OCI-LY7 (cell line): ENCODE results near the gene SLC39A7. TPM values are rescaled to one million over a fixed set of nuclear protein-coding genes. Genes with fewer than 3 reads are reported as not detected.

Source experiments
- BruUV-seq: library from RNA; stranded (reverse); fragments of 400-500 nt; replicated peaks from 2 replicates; lab custom pipeline; 2021; lab: Mats Ljungman, UMichigan
- CTCF ChIA-PET: fragments of 300-600 bp; sonication (Branson Sonifier 250); formaldehyde crosslinking; loops from one replicate; lab custom pipeline; 2022; ENCODE audit warnings: antibody characterized with exemption; ENCODE audit not compliant: unreplicated experiment; lab: Charles Lee
- POLR2A ChIA-PET: fragments of 300-600 bp; sonication (Branson Sonifier 250); formaldehyde crosslinking; loops from one replicate; lab custom pipeline; 2022; ENCODE audit warnings: antibody characterized with exemption; lab: Charles Lee
- DNase-seq: peaks from one replicate; pipeline ENCODE4 v3.0.0-alpha.2; 2015; ENCODE audit warnings: low spot score
- H2AFZ ChIP-seq: fragments of 200-600 bp; sonication (generic), shearing (Covaris generic); 2 replicates; pipeline ENCODE4 v1.6.1; 2014; ENCODE audit warnings: mild to moderate bottlenecking, antibody characterized with exemption, low read length, moderate library complexity
- H3K27ac ChIP-seq: fragments of 200-600 bp; sonication (generic); 2 replicates; pipeline ENCODE4 v1.5.1; 2014; ENCODE audit warnings: mixed run types, low read depth, mild to moderate bottlenecking, moderate library complexity, low read length, inconsistent platforms; ENCODE audit not compliant: poor library complexity, severe bottlenecking
- H3K36me3 ChIP-seq: fragments of 200-600 bp; sonication (generic); 2 replicates; pipeline ENCODE4 v1.6.1; 2014; ENCODE audit warnings: mild to moderate bottlenecking, antibody characterized with exemption, low read length, moderate library complexity, mixed read lengths; ENCODE audit not compliant: insufficient read depth
- H3K4me1 ChIP-seq: fragments of 200-600 bp; sonication (generic); 2 replicates; pipeline ENCODE4 v1.5.1; 2014; ENCODE audit warnings: mild to moderate bottlenecking, low read length; ENCODE audit not compliant: insufficient read depth, poor library complexity, severe bottlenecking
- H3K4me2 ChIP-seq: fragments of 200-600 bp; sonication (generic); 2 replicates; pipeline ENCODE4 v1.6.1; 2014; ENCODE audit warnings: mild to moderate bottlenecking, low read length
- H3K4me3 ChIP-seq: fragments of 200-600 bp; sonication (generic); 2 replicates; pipeline ENCODE4 v1.5.1; 2014; ENCODE audit warnings: mild to moderate bottlenecking, low read depth, low read length; ENCODE audit not compliant: poor library complexity, severe bottlenecking
- H3K79me2 ChIP-seq: fragments of 200-600 bp; sonication (generic); 2 replicates; pipeline ENCODE4 v1.6.1; 2016; ENCODE audit warnings: low read depth, mild to moderate bottlenecking, low read length, moderate library complexity, mixed read lengths; ENCODE audit not compliant: insufficient read depth
- H3K9me2 ChIP-seq: fragments of 200-600 bp; sonication (generic); 2 replicates; pipeline ENCODE4 v1.6.1; 2016; ENCODE audit warnings: mild to moderate bottlenecking, low read length, mixed read lengths; ENCODE audit not compliant: insufficient read depth
- H3K9me3 ChIP-seq: fragments of 200-600 bp; sonication (generic); 2 replicates; pipeline ENCODE4 v1.6.1; 2014; ENCODE audit warnings: mild to moderate bottlenecking, mixed run types, low read length, mixed read lengths
- H4K20me1 ChIP-seq: fragments of 200-600 bp; sonication (generic); 2 replicates; pipeline ENCODE4 v1.6.1; 2014; ENCODE audit warnings: mild to moderate bottlenecking, antibody characterized with exemption, low read length, moderate library complexity, mixed read lengths; ENCODE audit not compliant: insufficient read depth
- CTCF ChIP-seq: fragments of 200-600 bp; sonication (generic); conservative IDR thresholded peaks from 2 replicates; pipeline ENCODE4 v1.5.1; 2014; ENCODE audit warnings: mild to moderate bottlenecking, antibody characterized with exemption, low read length, moderate library complexity, mixed read lengths
- EZH2phosphoT487 ChIP-seq: fragments of 200-600 bp; sonication (generic); IDR thresholded peaks from 2 replicates; pipeline ENCODE4 v1.6.1; 2018; ENCODE audit warnings: low read depth, borderline replicate concordance, mild to moderate bottlenecking, mixed run types, antibody characterized with exemption, low read length, moderate library complexity, mixed read lengths
- intact Hi-C: fragments of 100-400 bp; cut with micrococcal nuclease; formaldehyde crosslinking; loops from one replicate; pipeline ENCODE4 v1.10.0; 2022; ENCODE audit not compliant: unreplicated experiment
- microRNA-seq: library from miRNA; unstranded; fragments of <30 nt; microRNA quantifications from one replicate; pipeline ENCODE4 v1.2.0, GENCODE V29; 2022; ENCODE audit warnings: borderline replicate concordance
- small RNA-seq: library from RNA; depleted of rRNA; stranded (forward); fragments of <200 nt; gene quantifications from one replicate; pipeline ENCODE3, GENCODE V24; 2014
- total RNA-seq, 2 experiments: library from RNA; depleted of rRNA in 1 of 2; stranded (reverse); fragments of >200 nt in 1 of 2; shearing (Covaris generic) in 1 of 2; gene quantifications; 2 replicates each; pipeline ENCODE4 v1.2.3, GENCODE V29; 2014 to 2022

The SLC39A7 gene
- total RNA-seq, 2 experiments from 2014 or later: 22.9 to 53.2 TPM

- peaks cover 23% of the 10 kb centered on the region for H3K4me1 ChIP-seq
- H3K4me2 ChIP-seq: no peak overlapping the region
- H2AFZ ChIP-seq: no peak overlapping the region
- H3K36me3 ChIP-seq: peaks cover 24% of the 10 kb centered on the region
- POLR2A ChIA-PET: interaction anchor here (3.8 kb wide), 1 partner anchor 20 kb away, joined by 19 read pairs; the partner anchor contains the start of genes RPS18 and VPS52
- no peaks in the 10 kb centered on the region for H3K9me3 ChIP-seq
- no peak overlapping the region for H3K4me3 ChIP-seq
- no peaks in the 10 kb centered on the region for H4K20me1 ChIP-seq
- no peaks in the 10 kb centered on the region for H3K9me2 ChIP-seq
- intact Hi-C loops: no loop called here
- TF ChIP-seq EZH2phosphoT487 (no peak), CTCF (peak; percentile 31; the same call in 1 of the 2 replicates)
- H3K27ac ChIP-seq: no peak overlapping the region
- DNase-seq: no peak
- BruUV-seq: no TSS peak
- CTCF ChIA-PET: no interaction called here
- no peaks in the 10 kb centered on the region for H3K79me2 ChIP-seq
Measured at GRCh38 chr6:33251395-33252012, 50.8 kb downstream of the SLC39A7 start.

GRCh38 chr6:33252759-33253158, 52.1 kb downstream of the SLC39A7 start:
- intact Hi-C loops: no loop called here
- no peak overlapping the region for H2AFZ ChIP-seq
- no peak overlapping the region for H3K4me3 ChIP-seq
- H4K20me1 ChIP-seq: no peaks in the 10 kb centered on the region
- H3K79me2 ChIP-seq: no peaks in the 10 kb centered on the region
- no peaks in the 10 kb centered on the region for H3K9me2 ChIP-seq
- H3K4me2 ChIP-seq: no peak overlapping the region
- TF ChIP-seq CTCF (no peak), EZH2phosphoT487 (no peak)
- peaks cover 22% of the 10 kb centered on the region for H3K4me1 ChIP-seq
- TSS peak; percentile 38 for BruUV-seq
- DNase-seq: no peak
- peaks cover 32% of the 10 kb centered on the region for H3K36me3 ChIP-seq
- H3K9me3 ChIP-seq: no peaks in the 10 kb centered on the region
- POLR2A ChIA-PET: no interaction called here
- H3K27ac ChIP-seq: no peak overlapping the region
- CTCF ChIA-PET: no interaction called here

Small RNA genes within 50 kb of the gene (microRNA-seq; reads per million reads assigned to microRNA genes)
- 2.3 reads per million for gene MIR219A1

Small RNA genes within 50 kb of the gene (small RNA-seq; reads per million reads assigned to genes)
- gene MIR219A1: not detected
- 0.31 reads per million for gene RNY4P10

Other genes starting within 250 kb of the SLC39A7 start
- 175 and 207 TPM in 2 replicates for gene HLA-DMA, start 247.8 kb upstream of the SLC39A7 start, total RNA-seq (2014; rRNA removed; shearing (Covaris generic))
- 140 TPM in 2 replicates for gene HLA-DMA, start 247.8 kb upstream of the SLC39A7 start, total RNA-seq (2022)
- 236 and 237 TPM in 2 replicates for gene BRD2, start 232.3 kb upstream of the SLC39A7 start, total RNA-seq (2014; rRNA removed; shearing (Covaris generic))
- 326 and 361 TPM in 2 replicates for gene BRD2, start 232.3 kb upstream of the SLC39A7 start, total RNA-seq (2022)
- gene HLA-DOA, start 191.3 kb upstream of the SLC39A7 start, total RNA-seq (2014; rRNA removed; shearing (Covaris generic)): 60.3 and 78.3 TPM in 2 replicates
- 55.0 and 65.4 TPM in 2 replicates for gene HLA-DOA, start 191.3 kb upstream of the SLC39A7 start, total RNA-seq (2022)
- gene HLA-DPA1, start 127.2 kb upstream of the SLC39A7 start, total RNA-seq (2014; rRNA removed; shearing (Covaris generic)): 306 and 388 TPM in 2 replicates
- 253 and 256 TPM in 2 replicates for gene HLA-DPA1, start 127.2 kb upstream of the SLC39A7 start, total RNA-seq (2022)
- gene HLA-DPB1, start 124.9 kb upstream of the SLC39A7 start, total RNA-seq (2014; rRNA removed; shearing (Covaris generic)): 117 and 139 TPM in 2 replicates
- 74.5 and 78.5 TPM in 2 replicates for gene HLA-DPB1, start 124.9 kb upstream of the SLC39A7 start, total RNA-seq (2022)
- 3.5 and 5.2 TPM in 2 replicates for gene COL11A2, start 8.4 kb upstream of the SLC39A7 start, total RNA-seq (2014; rRNA removed; shearing (Covaris generic))
- 4.5 and 4.6 TPM in 2 replicates for gene COL11A2, start 8.4 kb upstream of the SLC39A7 start, total RNA-seq (2022)
- gene RXRB, start 202 bp upstream of the SLC39A7 start, total RNA-seq (2014; rRNA removed; shearing (Covaris generic)): 30.6 and 32.5 TPM in 2 replicates
- 47.3 and 48.5 TPM in 2 replicates for gene RXRB, start 202 bp upstream of the SLC39A7 start, total RNA-seq (2022)
- gene HSD17B8, start 3.8 kb downstream of the SLC39A7 start, total RNA-seq (2014; rRNA removed; shearing (Covaris generic)): 11.6 and 21.4 TPM in 2 replicates
- 18.8 and 23.5 TPM in 2 replicates for gene HSD17B8, start 3.8 kb downstream of the SLC39A7 start, total RNA-seq (2022)
- 25.0 and 31.8 TPM in 2 replicates for gene RING1, start 7.6 kb downstream of the SLC39A7 start, total RNA-seq (2014; rRNA removed; shearing (Covaris generic))
- 40.0 and 42.7 TPM in 2 replicates for gene RING1, start 7.6 kb downstream of the SLC39A7 start, total RNA-seq (2022)
- gene VPS52, start 71.0 kb downstream of the SLC39A7 start, total RNA-seq (2014; rRNA removed; shearing (Covaris generic)): 50.4 and 53.5 TPM in 2 replicates
- 73.5 and 80.3 TPM in 2 replicates for gene VPS52, start 71.0 kb downstream of the SLC39A7 start, total RNA-seq (2022)
- 7,191 and 8,620 TPM in 2 replicates for gene RPS18, start 71.2 kb downstream of the SLC39A7 start, total RNA-seq (2014; rRNA removed; shearing (Covaris generic))
- gene RPS18, start 71.2 kb downstream of the SLC39A7 start, total RNA-seq (2022): 4,034 and 4,317 TPM in 2 replicates
- gene B3GALT4, start 76.3 kb downstream of the SLC39A7 start, total RNA-seq (2014; rRNA removed; shearing (Covaris generic)): 13.1 and 14.2 TPM in 2 replicates
- gene B3GALT4, start 76.3 kb downstream of the SLC39A7 start, total RNA-seq (2022): 14.1 and 17.3 TPM in 2 replicates
- 127 and 129 TPM in 2 replicates for gene WDR46, start 88.4 kb downstream of the SLC39A7 start, total RNA-seq (2014; rRNA removed; shearing (Covaris generic))
- 71.4 and 83.3 TPM in 2 replicates for gene WDR46, start 88.4 kb downstream of the SLC39A7 start, total RNA-seq (2022)
- 72.5 and 112 TPM in 2 replicates for gene PFDN6, start 88.7 kb downstream of the SLC39A7 start, total RNA-seq (2014; rRNA removed; shearing (Covaris generic))
- gene PFDN6, start 88.7 kb downstream of the SLC39A7 start, total RNA-seq (2022): 65.4 and 90.6 TPM in 2 replicates
- 27.2 and 27.3 TPM in 2 replicates for gene RGL2, start 98.1 kb downstream of the SLC39A7 start, total RNA-seq (2014; rRNA removed; shearing (Covaris generic))
- gene RGL2, start 98.1 kb downstream of the SLC39A7 start, total RNA-seq (2022): 67.1 and 67.6 TPM in 2 replicates
- gene TAPBP, start 113.2 kb downstream of the SLC39A7 start, total RNA-seq (2014; rRNA removed; shearing (Covaris generic)): 73.6 and 106 TPM in 2 replicates
- gene TAPBP, start 113.2 kb downstream of the SLC39A7 start, total RNA-seq (2022): 148 and 150 TPM in 2 replicates
- 17.4 and 21.6 TPM in 2 replicates for gene ZBTB22, start 116.9 kb downstream of the SLC39A7 start, total RNA-seq (2014; rRNA removed; shearing (Covaris generic))
- 14.1 and 18.5 TPM in 2 replicates for gene ZBTB22, start 116.9 kb downstream of the SLC39A7 start, total RNA-seq (2022)
- 77.5 and 79.2 TPM in 2 replicates for gene DAXX, start 122.1 kb downstream of the SLC39A7 start, total RNA-seq (2014; rRNA removed; shearing (Covaris generic))
- 93.3 and 97.8 TPM in 2 replicates for gene DAXX, start 122.1 kb downstream of the SLC39A7 start, total RNA-seq (2022)
- 133 and 138 TPM in 2 replicates for gene KIFC1, start 191.0 kb downstream of the SLC39A7 start, total RNA-seq (2014; rRNA removed; shearing (Covaris generic))
- 167 and 176 TPM in 2 replicates for gene KIFC1, start 191.0 kb downstream of the SLC39A7 start, total RNA-seq (2022)
- gene PHF1, start 210.1 kb downstream of the SLC39A7 start, total RNA-seq (2014; rRNA removed; shearing (Covaris generic)): 19.9 and 21.4 TPM in 2 replicates
- 30.2 and 35.0 TPM in 2 replicates for gene PHF1, start 210.1 kb downstream of the SLC39A7 start, total RNA-seq (2022)
- gene CUTA, start 217.2 kb downstream of the SLC39A7 start, total RNA-seq (2014; rRNA removed; shearing (Covaris generic)): 147 and 164 TPM in 2 replicates
- gene CUTA, start 217.2 kb downstream of the SLC39A7 start, total RNA-seq (2022): 165 and 175 TPM in 2 replicates
- gene SYNGAP1, start 219.2 kb downstream of the SLC39A7 start, total RNA-seq (2014; rRNA removed; shearing (Covaris generic)): 5.4 and 5.6 TPM in 2 replicates
- 30.7 and 32.3 TPM in 2 replicates for gene SYNGAP1, start 219.2 kb downstream of the SLC39A7 start, total RNA-seq (2022)